HepG2 (cell line): ENCODE results near the gene PTPRM.

ENCODE experiments used
- ELF1 ChIP-seq: sonication (generic); formaldehyde crosslinking; IDR thresholded peaks from 2 replicates; pipeline ENCODE4 v1.4.0; 2020; ENCODE audit warnings: missing genetic modification reagents
- HOMEZ ChIP-seq: IDR thresholded peaks from 2 replicates; pipeline ENCODE4 v1.6.1; 2016; ENCODE audit warnings: low read depth
- POLR2A ChIP-seq, 2 experiments: IDR thresholded peaks; 2 replicates each; pipeline ENCODE4 v1.6.1; 2011; ENCODE audit warnings: low read depth in 2 of 2, low read length in 2 of 2, mild to moderate bottlenecking in 1 of 2, moderate library complexity in 1 of 2; ENCODE audit not compliant: insufficient read depth in 1 of 2
- TF ChIP-seq, protein P1 (sequence below): sonication (generic); formaldehyde crosslinking; IDR thresholded peaks from 2 replicates; pipeline ENCODE4 v1.4.0; 2020; ENCODE audit warnings: mild to moderate bottlenecking, missing genetic modification reagents
- TF ChIP-seq, protein P2 (sequence below): sonication (generic); formaldehyde crosslinking; IDR thresholded peaks from 2 replicates; pipeline ENCODE4 v1.5.0; 2020; ENCODE audit warnings: mild to moderate bottlenecking, missing genetic modification reagents, moderate library complexity

- TF ChIP-seq ELF1 (CRISPR knock-in tag) (no peak), POLR2A (IDR thresholded peaks at IDR 0.05; ENCODE audit: insufficient read depth in 1 of 2, low read depth in 2 of 2, low read length in 2 of 2) (no peak), HOMEZ (CRISPR knock-in tag) (no peak)
- TF ChIP-seq, protein P1, sequence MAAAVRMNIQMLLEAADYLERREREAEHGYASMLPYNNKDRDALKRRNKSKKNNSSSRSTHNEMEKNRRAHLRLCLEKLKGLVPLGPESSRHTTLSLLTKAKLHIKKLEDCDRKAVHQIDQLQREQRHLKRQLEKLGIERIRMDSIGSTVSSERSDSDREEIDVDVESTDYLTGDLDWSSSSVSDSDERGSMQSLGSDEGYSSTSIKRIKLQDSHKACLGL (CRISPR knock-in tag) = no peak
- TF ChIP-seq, protein P2, sequence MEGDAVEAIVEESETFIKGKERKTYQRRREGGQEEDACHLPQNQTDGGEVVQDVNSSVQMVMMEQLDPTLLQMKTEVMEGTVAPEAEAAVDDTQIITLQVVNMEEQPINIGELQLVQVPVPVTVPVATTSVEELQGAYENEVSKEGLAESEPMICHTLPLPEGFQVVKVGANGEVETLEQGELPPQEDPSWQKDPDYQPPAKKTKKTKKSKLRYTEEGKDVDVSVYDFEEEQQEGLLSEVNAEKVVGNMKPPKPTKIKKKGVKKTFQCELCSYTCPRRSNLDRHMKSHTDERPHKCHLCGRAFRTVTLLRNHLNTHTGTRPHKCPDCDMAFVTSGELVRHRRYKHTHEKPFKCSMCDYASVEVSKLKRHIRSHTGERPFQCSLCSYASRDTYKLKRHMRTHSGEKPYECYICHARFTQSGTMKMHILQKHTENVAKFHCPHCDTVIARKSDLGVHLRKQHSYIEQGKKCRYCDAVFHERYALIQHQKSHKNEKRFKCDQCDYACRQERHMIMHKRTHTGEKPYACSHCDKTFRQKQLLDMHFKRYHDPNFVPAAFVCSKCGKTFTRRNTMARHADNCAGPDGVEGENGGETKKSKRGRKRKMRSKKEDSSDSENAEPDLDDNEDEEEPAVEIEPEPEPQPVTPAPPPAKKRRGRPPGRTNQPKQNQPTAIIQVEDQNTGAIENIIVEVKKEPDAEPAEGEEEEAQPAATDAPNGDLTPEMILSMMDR (CRISPR knock-in tag) = no peak
Observed at GRCh38 chr18:7778181-7778580, 211.1 kb downstream of the PTPRM start.
